Natural killer cell (primary cell): ENCODE data around the gene DOCK4. TPM values are rescaled to one million over a fixed set of nuclear protein-coding genes. Genes with fewer than 3 reads are reported as not detected.

Source experiments
- ATAC-seq, 3 donors: fragments of 150-1000 bp in 2 of 3; fragments of 200-7000 bp in 1 of 3; cut with Tn5 transposase; 1 replicate in 1 of 3; 2 replicates in 2 of 3; pipeline ENCODE4 v1.10.0; 2021; ENCODE audit warnings: mild to moderate bottlenecking in 2 of 3, moderate library complexity in 2 of 3
- DNase-seq, 2 donors: peaks; one replicate each; pipeline versions ENCODE4 v3.0.0 to v3.0.0-alpha.2; 2013 to 2021; ENCODE audit warnings: mixed read lengths in 1 of 2
- H3K27ac ChIP-seq: one replicate; pipeline ENCODE4 v1.5.1; 2013; ENCODE audit warnings: mild to moderate bottlenecking, low read length
- H3K27me3 ChIP-seq: one replicate; pipeline ENCODE4 v1.6.1; 2013; ENCODE audit warnings: low read length; ENCODE audit not compliant: control insufficient read depth, insufficient read depth
- H3K36me3 ChIP-seq: one replicate; pipeline ENCODE4 v1.6.1; 2013; ENCODE audit warnings: low read length; ENCODE audit not compliant: control insufficient read depth, insufficient read depth
- H3K4me1 ChIP-seq: one replicate; pipeline ENCODE4 v1.6.1; 2013; ENCODE audit warnings: low read length; ENCODE audit not compliant: control insufficient read depth, insufficient read depth
- H3K4me3 ChIP-seq: one replicate; pipeline ENCODE4 v1.5.1; 2013; ENCODE audit warnings: low read length
- H3K9me3 ChIP-seq: one replicate; pipeline ENCODE4 v1.6.1; 2013; ENCODE audit warnings: low read length; ENCODE audit not compliant: control insufficient read depth, insufficient read depth
- H3K27ac Mint-ChIP-seq, 2 donors: one replicate each; pipeline ENCODE4 v1.8.0; 2022; ENCODE audit warnings: mild to moderate bottlenecking in 2 of 2, mixed read lengths in 2 of 2, moderate library complexity in 1 of 2
- H3K27me3 Mint-ChIP-seq, 2 donors: one replicate each; pipeline ENCODE4 v1.8.0; 2022; ENCODE audit warnings: low read depth in 2 of 2, mixed read lengths in 2 of 2
- H3K36me3 Mint-ChIP-seq: one replicate; pipeline ENCODE4 v1.8.0; 2022; ENCODE audit warnings: mixed read lengths
- H3K4me1 Mint-ChIP-seq, 2 donors: one replicate each; pipeline ENCODE4 v1.8.0; 2022; ENCODE audit warnings: mixed read lengths in 2 of 2
- H3K4me3 Mint-ChIP-seq: one replicate; pipeline ENCODE4 v1.8.0; 2022; ENCODE audit warnings: mild to moderate bottlenecking, moderate library complexity, mixed read lengths
- H3K9me3 Mint-ChIP-seq, 2 donors: one replicate each; pipeline ENCODE4 v1.8.0; 2022; ENCODE audit warnings: mixed read lengths in 2 of 2
- WGBS: methylation state at CpG from one replicate; pipeline ENCODE4 v1.1.7; 2013; ENCODE audit warnings: missing lambda C conversion rate; ENCODE audit not compliant: insufficient coverage; 5-methylcytosine and 5-hydroxymethylcytosine counted together
- intact Hi-C: fragments of 100-400 bp; cut with micrococcal nuclease; formaldehyde crosslinking; loops from one replicate; pipeline ENCODE4 v1.14.2; 2022
- total RNA-seq, 4 donors: library from RNA; stranded (reverse); fragments of 120-200 nt in 1 of 4; gene quantifications; one replicate each; pipeline versions ENCODE4 v1.2.3 to v1.2.4, GENCODE V29; 2013 to 2022
- TF ChIP-seq, protein P1 (sequence below): fragments of 200-600 bp; IDR thresholded peaks from one replicate; pipeline ENCODE4 v1.8.0; 2022; ENCODE audit warnings: antibody characterized with exemption

DOCK4 gene
- total RNA-seq, 3 donors from 2014 or later (not counting 1 experiment from before 2014, with no cell fraction given) = 0.61 to 2.4 (median 0.89) TPM

DNA sequence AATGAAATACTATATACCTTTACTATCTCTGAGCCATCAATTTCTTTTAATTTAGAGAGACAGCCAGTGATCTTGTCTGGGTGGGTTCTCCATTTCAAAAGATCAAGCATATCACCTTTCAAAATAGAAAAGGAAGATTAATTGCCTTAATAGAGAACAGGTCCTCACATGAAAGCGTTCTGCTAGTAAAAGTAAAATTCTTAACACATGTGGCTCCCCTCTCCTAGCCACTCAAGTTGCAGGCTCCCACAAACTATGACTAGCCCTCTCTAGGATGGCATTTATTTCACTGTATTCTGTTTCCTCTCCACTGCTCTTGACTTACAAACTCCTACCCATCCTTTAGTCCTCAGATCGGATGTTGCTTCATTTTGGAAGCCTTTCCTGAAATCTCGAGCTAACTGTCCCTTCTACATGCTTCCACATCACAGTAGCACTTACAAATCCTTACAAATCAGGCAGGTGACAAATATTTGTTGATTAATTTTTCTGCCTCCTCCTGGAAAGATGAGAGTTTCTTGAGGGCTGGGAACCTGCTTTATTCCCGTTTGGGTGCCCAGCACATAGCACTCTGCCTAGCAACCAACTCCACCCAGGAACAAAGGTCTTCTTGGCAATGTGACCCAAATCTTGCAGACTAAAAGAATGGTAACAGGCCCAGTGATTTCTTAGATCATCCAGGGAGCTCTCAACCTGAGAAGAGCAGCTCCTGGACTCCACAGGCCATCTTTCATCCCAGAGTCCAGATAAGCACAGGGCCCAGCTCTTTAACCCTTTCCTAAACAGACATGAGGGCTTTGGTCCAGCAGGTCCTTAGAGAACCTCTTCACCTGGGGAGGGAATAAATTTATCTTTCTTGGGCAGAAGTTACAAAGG, 333.5 kb downstream of the DOCK4 start:
- intact Hi-C loops = no loop called here
- no peaks in the 10 kb centered on the region for H3K27me3 ChIP-seq
- DNase-seq (no peak), ATAC-seq (no peak)
- H3K36me3 ChIP-seq = no peaks in the 10 kb centered on the region
- H3K4me3 Mint-ChIP-seq = no peak overlapping the region
- no peak overlapping the region for H3K27ac ChIP-seq
- no peaks in the 10 kb centered on the region for H3K9me3 ChIP-seq
- no peak overlapping the region for H3K27ac Mint-ChIP-seq
- H3K4me3 ChIP-seq = no peak overlapping the region
- TF ChIP-seq, protein P1, sequence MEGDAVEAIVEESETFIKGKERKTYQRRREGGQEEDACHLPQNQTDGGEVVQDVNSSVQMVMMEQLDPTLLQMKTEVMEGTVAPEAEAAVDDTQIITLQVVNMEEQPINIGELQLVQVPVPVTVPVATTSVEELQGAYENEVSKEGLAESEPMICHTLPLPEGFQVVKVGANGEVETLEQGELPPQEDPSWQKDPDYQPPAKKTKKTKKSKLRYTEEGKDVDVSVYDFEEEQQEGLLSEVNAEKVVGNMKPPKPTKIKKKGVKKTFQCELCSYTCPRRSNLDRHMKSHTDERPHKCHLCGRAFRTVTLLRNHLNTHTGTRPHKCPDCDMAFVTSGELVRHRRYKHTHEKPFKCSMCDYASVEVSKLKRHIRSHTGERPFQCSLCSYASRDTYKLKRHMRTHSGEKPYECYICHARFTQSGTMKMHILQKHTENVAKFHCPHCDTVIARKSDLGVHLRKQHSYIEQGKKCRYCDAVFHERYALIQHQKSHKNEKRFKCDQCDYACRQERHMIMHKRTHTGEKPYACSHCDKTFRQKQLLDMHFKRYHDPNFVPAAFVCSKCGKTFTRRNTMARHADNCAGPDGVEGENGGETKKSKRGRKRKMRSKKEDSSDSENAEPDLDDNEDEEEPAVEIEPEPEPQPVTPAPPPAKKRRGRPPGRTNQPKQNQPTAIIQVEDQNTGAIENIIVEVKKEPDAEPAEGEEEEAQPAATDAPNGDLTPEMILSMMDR = no peak
- H3K27me3 Mint-ChIP-seq = no peaks in the 10 kb centered on the region
- no peaks in the 10 kb centered on the region for H3K4me1 ChIP-seq
- no peaks in the 10 kb centered on the region for H3K36me3 Mint-ChIP-seq
- H3K4me1 Mint-ChIP-seq = no peaks in the 10 kb centered on the region
- H3K9me3 Mint-ChIP-seq = no peaks in the 10 kb centered on the region
- 77% methylated on average over 4 of the region's 4 CpGs for WGBS

DNA sequence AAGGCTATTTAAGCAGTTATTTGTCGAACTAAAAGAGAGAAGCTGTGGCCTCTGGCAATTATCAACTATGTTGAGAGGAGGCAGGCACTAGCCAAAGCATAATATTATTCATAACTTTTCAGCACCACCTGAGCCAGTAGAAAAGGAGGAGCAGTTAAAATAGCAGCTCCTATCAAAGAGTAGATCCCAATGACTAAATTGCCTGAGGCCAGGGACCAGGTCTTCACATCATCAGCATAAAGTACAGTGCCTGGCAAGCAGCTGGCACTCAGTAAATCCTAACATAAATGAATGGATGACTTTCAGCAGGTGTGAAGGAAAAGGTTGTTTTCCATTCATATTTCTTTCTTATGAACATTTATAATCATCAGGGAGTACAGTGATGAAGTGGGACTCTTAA, 334.9 kb downstream of the DOCK4 start:
- DNase-seq (no peak), ATAC-seq (no peak)
- Mint-ChIP-seq H3K27ac (no peak overlapping the region), H3K4me3 (no peak overlapping the region), H3K9me3 (no peaks in the 10 kb centered on the region), H3K36me3 (no peaks in the 10 kb centered on the region), H3K4me1 (no peaks in the 10 kb centered on the region), H3K27me3 (no peaks in the 10 kb centered on the region)
- TF ChIP-seq, protein P1 = no peak
- no peak overlapping the region for H3K27ac ChIP-seq
- intact Hi-C loops = no loop called here
- H3K9me3 ChIP-seq = no peaks in the 10 kb centered on the region
- 76% methylated on average over 1 of the region's 1 CpG for WGBS
- H3K36me3 ChIP-seq = no peaks in the 10 kb centered on the region
- no peak overlapping the region for H3K4me3 ChIP-seq
- H3K27me3 ChIP-seq = no peaks in the 10 kb centered on the region
- no peaks in the 10 kb centered on the region for H3K4me1 ChIP-seq

DNA sequence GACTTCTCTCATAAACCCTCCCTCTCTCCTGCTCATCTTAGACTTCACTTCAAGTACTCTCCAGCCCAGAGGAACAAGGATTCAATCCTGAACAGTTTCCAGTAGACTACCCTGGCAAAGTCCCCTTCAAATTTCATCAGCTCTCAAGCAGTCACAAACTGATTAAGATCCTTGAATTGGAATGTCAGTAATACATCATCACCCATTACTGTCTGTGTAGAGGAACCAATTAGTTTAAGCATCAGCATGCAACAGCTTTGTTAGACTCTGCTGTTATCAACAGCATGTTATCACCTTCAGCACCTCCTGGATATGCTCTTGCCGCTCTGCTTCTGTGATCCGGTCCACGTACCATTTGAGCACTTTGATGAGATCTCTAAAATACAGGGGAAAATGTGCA, 336.9 kb downstream of the DOCK4 start:
- Mint-ChIP-seq H3K27ac (no peak overlapping the region), H3K4me3 (no peak overlapping the region), H3K4me1 (no peaks in the 10 kb centered on the region), H3K9me3 (no peaks in the 10 kb centered on the region), H3K36me3 (no peaks in the 10 kb centered on the region), H3K27me3 (no peaks in the 10 kb centered on the region)
- TF ChIP-seq, protein P1 = no peak
- Histone ChIP-seq H3K27ac (no peak overlapping the region), H3K9me3 (no peaks in the 10 kb centered on the region), H3K27me3 (no peaks in the 10 kb centered on the region), H3K4me1 (no peaks in the 10 kb centered on the region), H3K4me3 (no peak overlapping the region), H3K36me3 (no peaks in the 10 kb centered on the region)
- DNase-seq (no peak), ATAC-seq (no peak)
- intact Hi-C loops = no loop called here
- WGBS = 100% methylated on average over 2 of the region's 3 CpGs
